ENCODE measurements around the gene HSPA4L. TPM values are rescaled to one million over a fixed set of nuclear protein-coding genes. Genes with fewer than 3 reads are reported as not detected.

The HSPA4L gene
- total RNA-seq, 1 experiment from 2014 or later, result 27.0 TPM

- peak; percentile 42 for DNase-seq (ENCODE audit: extremely low read depth, low read depth)
Observed at GRCh38 chr4:127783026-127783769, 1.1 kb downstream of the HSPA4L start.

GRCh38 chr4:127783955-127784770 lies 2.0 kb downstream of the HSPA4L start:
- no peak for DNase-seq (ENCODE audit: extremely low read depth, low read depth)

DNA sequence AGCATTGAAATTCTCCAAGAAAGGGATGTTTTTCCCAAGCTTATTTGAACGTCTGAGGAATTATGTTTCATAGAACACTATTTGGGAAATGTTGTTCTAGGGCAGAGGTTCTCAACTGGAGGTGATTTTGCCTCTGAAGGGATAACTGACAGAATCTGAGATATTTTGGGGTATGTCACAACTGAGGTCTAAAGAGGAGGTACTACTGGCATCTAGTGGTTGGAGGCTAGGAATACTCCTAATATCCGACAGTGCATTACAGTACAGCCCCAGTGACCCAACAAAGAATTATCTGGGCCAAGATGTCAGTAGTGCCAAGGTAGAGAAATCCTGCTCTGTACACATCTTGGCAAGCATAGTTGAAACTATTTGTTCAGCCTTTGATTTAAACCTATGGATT lies 6.4 kb downstream of the HSPA4L start:
- DNase-seq (ENCODE audit: extremely low read depth, low read depth), result no peak

GRCh38 chr4:127791391-127791790 lies 9.3 kb downstream of the HSPA4L start:
- DNase-seq (ENCODE audit: extremely low read depth, low read depth), result no peak

DNA sequence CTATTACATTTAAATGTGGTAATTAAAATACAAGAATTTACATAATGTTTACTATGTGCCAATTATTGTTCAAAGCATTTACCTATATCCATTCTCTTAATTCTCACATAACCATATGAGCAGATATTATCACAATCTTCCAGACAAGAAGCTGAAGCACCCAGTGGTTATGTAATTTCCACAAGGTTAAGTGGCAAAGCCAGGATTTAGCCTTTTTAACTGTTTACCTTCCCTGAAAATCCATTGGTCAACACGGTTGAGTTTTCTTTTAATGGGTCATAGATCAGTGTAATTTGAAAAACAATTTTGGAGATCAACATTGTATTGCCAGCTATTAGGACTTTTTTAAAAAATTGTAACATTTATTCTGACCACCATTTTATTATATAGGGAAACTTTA lies 11.4 kb downstream of the HSPA4L start:
- DNase-seq (ENCODE audit: extremely low read depth, low read depth), result no peak

DNA sequence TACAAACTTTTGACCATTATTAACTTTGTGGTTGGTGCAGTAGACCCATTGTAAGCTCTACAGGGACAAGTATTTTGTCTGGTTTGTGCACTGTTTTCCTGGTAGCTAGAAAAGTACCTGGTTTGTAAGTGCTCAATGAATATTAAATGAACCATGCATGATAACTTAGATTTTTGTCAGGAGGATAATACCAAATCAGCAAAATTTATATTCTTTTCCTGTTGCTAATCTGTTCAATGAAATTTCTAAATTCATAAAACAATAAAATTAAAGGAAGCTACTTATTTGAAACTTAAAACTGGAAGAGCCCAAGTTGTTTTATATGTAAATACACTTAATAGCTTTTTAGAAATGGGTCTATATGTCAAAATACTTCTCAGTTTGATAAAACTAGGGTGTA lies 17.6 kb downstream of the HSPA4L start:
- no peak for DNase-seq (ENCODE audit: extremely low read depth, low read depth)

GRCh38 chr4:127809173-127809800 lies 27.2 kb downstream of the HSPA4L start:
- DNase-seq (ENCODE audit: extremely low read depth, low read depth), result no peak

GRCh38 chr4:127810551-127810950 lies 28.4 kb downstream of the HSPA4L start:
- no peak for DNase-seq (ENCODE audit: extremely low read depth, low read depth)

GRCh38 chr4:127822430-127822829 lies 40.3 kb downstream of the HSPA4L start:
- DNase-seq (ENCODE audit: extremely low read depth, low read depth), result no peak

- DNase-seq (ENCODE audit: extremely low read depth, low read depth), result no peak
Observed at GRCh38 chr4:127828121-127828520, 46.0 kb downstream of the HSPA4L start.

- no peak for DNase-seq (ENCODE audit: extremely low read depth, low read depth)
Observed at GRCh38 chr4:127829014-127829413, 46.9 kb downstream of the HSPA4L start.

GRCh38 chr4:127832585-127832984 lies 50.5 kb downstream of the HSPA4L start:
- DNase-seq (ENCODE audit: extremely low read depth, low read depth), result no peak

DNA sequence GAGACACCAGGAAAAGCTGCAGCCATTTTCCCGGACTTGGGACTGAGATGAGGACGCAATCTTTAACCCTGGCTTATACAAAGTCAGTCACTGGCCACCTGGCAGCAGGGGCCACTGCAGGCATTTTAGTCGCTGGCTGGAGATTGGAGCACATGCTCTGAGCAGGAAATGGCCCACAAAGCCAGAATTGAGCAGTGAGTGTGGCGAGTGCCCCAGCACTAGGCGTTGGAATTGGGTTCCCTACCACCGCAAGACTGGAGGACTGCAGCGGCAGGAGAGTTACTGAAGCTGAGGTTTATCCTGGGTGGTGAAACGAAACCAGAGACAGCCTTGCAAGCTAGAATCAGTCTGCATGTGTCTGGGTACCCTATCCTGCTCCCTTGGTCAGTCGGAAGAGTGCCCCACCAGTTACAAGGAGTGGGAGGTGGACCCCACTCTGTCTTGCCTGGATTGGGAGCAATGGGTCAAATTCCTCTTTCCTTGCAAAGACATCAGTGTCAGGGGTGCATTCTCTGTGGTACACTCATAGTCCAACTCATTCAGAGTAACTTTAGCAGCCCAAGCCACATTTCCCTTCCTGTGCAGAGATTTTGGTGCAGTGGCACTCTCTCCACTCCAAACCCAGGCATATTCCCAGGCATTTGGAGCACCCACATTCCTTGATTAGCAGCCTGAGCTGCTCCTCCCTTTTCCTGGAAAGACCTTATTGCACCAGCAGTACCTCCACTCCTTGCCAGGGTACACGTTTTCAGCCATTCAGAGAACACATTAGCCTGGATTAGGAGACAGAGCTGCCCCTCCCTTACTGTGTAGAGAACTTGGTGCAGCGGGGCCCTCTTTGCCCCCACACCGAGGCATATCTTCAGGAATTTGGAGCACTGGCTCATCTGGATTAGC lies 61.8 kb downstream of the HSPA4L start:
- no peak for DNase-seq (ENCODE audit: extremely low read depth, low read depth)

GRCh38 chr4:127844601-127845116 lies 62.5 kb downstream of the HSPA4L start:
- no peak for DNase-seq (ENCODE audit: extremely low read depth, low read depth)

DNA sequence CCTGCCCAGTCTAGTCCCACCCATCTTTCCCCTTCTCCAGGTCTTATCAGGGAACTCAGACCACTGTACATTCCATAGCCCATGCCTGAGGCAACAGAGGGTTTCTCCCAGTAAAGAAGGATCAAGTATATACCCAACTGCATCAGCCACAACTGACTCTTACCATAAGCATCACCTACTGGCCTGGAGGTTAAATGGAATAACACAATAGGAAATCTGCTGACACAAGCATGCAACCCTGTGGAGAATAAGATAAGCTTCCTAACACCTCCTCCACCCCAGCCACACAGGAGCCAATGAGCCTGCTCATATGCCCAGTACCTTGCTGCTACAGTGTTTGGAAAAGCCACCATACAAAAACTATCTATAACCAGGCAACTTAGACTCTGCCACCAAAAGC lies 63.9 kb downstream of the HSPA4L start:
- DNase-seq (ENCODE audit: extremely low read depth, low read depth), result no peak

- no peak for DNase-seq (ENCODE audit: extremely low read depth, low read depth)
Observed at GRCh38 chr4:127846765-127847164, 64.6 kb downstream of the HSPA4L start.

DNA sequence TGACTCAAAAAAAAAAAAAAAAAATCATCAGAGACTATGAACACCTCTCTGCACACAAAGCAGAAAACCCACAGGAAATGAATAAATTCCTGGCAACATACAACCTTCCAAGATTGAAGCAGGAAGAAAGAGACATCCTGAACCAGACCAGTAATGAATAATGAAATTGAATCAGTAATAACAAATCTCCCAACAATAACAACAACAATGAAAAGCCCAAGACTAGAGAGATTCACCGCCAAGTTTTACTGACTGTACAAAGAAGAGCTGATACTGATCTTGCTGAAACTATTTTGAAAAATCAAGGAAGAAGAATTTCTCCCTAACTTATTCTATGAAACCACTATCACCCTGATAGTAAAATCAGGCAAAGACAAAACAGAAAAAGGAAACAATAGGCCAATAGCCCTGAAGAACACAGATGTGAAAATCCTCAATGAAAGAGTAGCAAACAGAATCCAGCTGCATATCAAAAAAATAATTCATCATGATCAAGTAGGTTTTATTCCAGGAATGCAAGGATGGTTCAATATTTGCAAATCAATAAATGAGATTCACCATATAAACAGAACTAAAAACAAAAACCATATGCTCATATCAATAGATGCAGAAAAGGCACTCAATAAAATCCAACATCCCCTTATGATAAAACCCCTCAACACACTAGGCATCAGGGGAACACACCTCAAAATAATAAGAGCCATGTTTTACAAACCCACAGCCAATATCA lies 67.5 kb downstream of the HSPA4L start:
- DNase-seq (ENCODE audit: extremely low read depth, low read depth), result no peak

GRCh38 chr4:127852661-127853060 lies 70.5 kb downstream of the HSPA4L start:
- DNase-seq (ENCODE audit: extremely low read depth, low read depth), result no peak

GRCh38 chr4:127856196-127856812 lies 74.2 kb downstream of the HSPA4L start:
- DNase-seq (ENCODE audit: extremely low read depth, low read depth), result no peak

Data from NCI-H460 (cell line).